ENCODE results near the gene ZNF841. TPM values are rescaled to one million over a fixed set of nuclear protein-coding genes. Genes with fewer than 3 reads are reported as not detected.

Gene ZNF841
- total and polyA plus RNA-seq, 9 of the 15 experiments (the other 6 are each of a cell fraction or from before 2014, with no cell fraction given), result 3.1 to 17.1 (median 11.0) TPM

- no peak for TF ChIP-seq MEF2A (IDR thresholded peaks at IDR 0.05; ENCODE audit: control insufficient read depth, low read depth, low read length)
- no peak for TF ChIP-seq ZFP30 (CRISPR knock-in tag; IDR thresholded peaks at IDR 0.05; ENCODE audit: borderline replicate concordance)
- no peak for TF ChIP-seq PHTF2 (CRISPR knock-in tag; IDR thresholded peaks at IDR 0.05)
- TF ChIP-seq ZNF449 (CRISPR knock-in tag; IDR thresholded peaks at IDR 0.05), result no peak
- no peak for TF ChIP-seq CBX8 (IDR thresholded peaks at IDR 0.05; ENCODE audit: borderline replicate concordance, extremely low read depth, low read depth, low read length, poor library complexity, severe bottlenecking)
- no peak for TF ChIP-seq MECOM (CRISPR knock-in tag; IDR thresholded peaks at IDR 0.05)
- peak; percentile 77 to 84; a peak in 2 of 4 replicates for TF ChIP-seq SIN3A (IDR thresholded peaks at IDR 0.05; ENCODE audit: borderline replicate concordance in 2 of 2, control insufficient read depth in 1 of 2, low read depth in 2 of 2, low read length in 2 of 2)
- no peak for TF ChIP-seq IRF1 (CRISPR knock-in tag; IDR thresholded peaks at IDR 0.05; ENCODE audit: borderline replicate concordance)
- TF ChIP-seq NR3C1 (CRISPR knock-in tag; IDR thresholded peaks at IDR 0.05), result no peak
- TF ChIP-seq NBN (IDR thresholded peaks at IDR 0.05; ENCODE audit: low read depth), result peak; percentile 78; the same call in 1 of the 2 replicates
- TF ChIP-seq SRSF3 (IDR thresholded peaks at IDR 0.05; ENCODE audit: insufficient read depth, low read length), result no peak
- no peak for TF ChIP-seq SMARCB1 (IDR thresholded peaks at IDR 0.05; ENCODE audit: insufficient read length, low read depth)
- no peak for TF ChIP-seq RBM39 (optimal IDR thresholded peaks at IDR 0.05; ENCODE audit: low read depth, low read length)
- TF ChIP-seq ZNF124 (CRISPR knock-in tag; IDR thresholded peaks at IDR 0.05), result no peak
- no peak for TF ChIP-seq HDAC6 (IDR thresholded peaks at IDR 0.05; ENCODE audit: low read depth, low read length)
- no peak for TF ChIP-seq LEF1 (IDR thresholded peaks at IDR 0.05)
- TF ChIP-seq E2F3 (CRISPR knock-in tag; IDR thresholded peaks at IDR 0.05), result no peak
- TF ChIP-seq THAP7 (CRISPR knock-in tag; IDR thresholded peaks at IDR 0.05), result no peak
- TF ChIP-seq ZNF699 (CRISPR knock-in tag; IDR thresholded peaks at IDR 0.05; ENCODE audit: insufficient replicate concordance), result no peak
- peak; percentile 57; the same call in 1 of the 2 replicates for TF ChIP-seq ZBTB2 (IDR thresholded peaks at IDR 0.05)
- TF ChIP-seq ZNF277 (CRISPR knock-in tag; IDR thresholded peaks at IDR 0.05; ENCODE audit: borderline replicate concordance), result no peak
- TF ChIP-seq PRMT5 (CRISPR knock-in tag; IDR thresholded peaks at IDR 0.05), result no peak
Observed at GRCh38 chr19:52028027-52028779, 67.4 kb downstream of the ZNF841 start, which contains the start of gene ZNF614 (continued).
